ENCODE results near the gene SLC38A11.

The SLC38A11 gene

DNA sequence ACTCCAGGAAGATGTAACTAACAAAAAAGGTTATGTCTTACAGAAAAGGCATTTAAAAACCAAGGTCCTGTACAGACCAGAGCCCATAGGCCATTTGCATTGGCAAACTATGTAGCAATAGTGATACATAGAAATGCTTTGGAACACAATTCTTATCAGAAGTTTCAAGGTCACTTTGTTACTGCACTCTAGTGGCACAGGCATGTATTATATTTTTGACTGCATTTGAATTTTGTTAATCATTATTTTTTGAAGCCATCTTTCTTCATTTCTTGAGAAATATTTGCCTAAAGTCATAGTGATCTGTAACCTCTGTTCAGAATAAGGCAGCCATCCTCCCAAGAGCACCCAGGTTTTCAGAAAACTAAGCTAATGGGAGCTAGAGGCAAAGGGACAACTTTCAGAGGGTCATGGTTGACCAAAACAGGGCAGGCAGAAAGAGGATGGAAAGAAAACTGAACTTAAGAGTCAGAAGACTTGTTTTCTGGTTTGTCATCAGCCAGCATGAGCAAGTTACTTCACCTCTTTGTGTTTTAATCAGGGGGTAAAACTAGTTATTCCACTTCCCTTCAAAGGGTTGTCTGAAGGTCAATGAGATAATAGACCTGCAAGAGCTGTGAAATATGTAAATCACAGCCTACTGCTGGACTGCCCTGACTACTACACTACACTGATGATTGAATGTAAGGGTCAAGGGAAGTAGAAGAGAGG is 41.5 kb downstream of the SLC38A11 start:
- DNase-seq: no peak

DNA sequence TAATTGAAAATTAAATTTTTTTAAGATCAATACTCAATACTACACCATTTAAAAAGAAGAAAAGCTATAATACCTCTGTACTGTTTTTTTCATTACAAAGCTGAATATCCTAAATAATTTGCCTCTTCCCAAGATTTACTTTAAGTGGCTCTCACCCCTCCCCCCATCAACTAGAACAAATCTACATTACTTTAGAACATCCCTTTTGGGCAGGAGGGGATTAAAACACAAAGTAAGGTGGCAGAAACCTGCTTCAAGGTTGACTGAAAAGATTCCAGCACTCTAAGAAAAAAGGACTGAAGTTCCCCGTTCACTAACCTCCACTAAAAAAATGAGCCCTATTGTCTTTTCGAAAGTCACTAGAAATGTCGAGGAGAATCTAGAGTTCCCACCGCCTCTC is 42.3 kb downstream of the SLC38A11 start:
- DNase-seq: no peak

DNA sequence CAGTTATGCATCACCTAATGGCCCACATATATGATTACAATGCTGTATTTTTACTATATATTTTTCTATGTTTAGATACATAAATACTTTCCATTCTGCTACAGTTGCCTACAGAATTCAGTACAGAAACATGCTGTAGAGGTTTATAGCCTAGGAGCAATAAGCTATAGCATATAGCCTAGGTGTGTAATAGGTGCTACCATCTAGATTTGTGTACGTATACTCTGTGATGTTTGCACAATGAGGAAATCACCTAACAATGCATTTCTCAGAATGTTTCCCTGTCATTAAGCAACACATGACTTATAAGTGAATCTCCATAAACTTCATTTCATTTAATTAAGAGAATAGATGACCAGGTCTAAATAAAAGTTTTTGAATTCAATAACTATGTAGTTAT is 43.5 kb downstream of the SLC38A11 start:
- DNase-seq: no peak

DNA sequence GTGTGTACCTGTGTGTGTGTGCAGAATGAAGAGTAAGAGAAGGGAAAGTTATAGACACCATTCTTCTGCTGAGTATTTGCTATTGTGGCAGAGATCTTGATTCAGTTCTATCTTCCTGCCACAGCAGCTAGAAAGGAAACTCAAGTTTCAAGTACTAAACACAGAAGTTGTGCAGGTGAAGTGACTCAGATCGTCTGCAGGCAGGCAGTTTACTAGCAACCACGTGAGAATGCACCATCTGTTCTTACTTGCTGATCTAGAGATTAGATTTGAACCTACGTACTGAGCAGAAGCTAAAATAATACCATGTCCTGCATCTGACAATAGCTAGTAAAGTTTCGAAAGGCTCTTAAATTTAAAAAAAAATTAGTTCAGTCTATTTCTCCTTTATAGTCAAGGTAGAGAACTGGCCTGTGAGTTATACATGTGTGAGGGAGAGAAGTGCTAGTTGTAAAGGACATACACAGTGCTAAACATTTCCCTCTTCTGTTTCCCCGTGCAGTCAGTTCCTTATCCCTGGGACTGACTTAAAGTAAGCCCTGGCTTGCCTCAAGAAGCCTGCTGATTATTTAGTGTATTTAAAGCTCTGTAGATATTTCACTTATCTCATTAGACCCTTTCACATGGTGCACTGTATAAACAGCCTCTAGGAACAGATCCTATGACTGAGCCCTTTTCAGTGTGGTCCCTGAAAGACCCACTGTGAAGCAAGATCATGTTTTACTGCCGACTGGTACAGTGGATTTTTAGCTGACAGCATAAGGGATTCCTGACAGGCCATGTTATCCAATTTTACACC is 45.0 kb downstream of the SLC38A11 start:
- DNase-seq: no peak

DNA sequence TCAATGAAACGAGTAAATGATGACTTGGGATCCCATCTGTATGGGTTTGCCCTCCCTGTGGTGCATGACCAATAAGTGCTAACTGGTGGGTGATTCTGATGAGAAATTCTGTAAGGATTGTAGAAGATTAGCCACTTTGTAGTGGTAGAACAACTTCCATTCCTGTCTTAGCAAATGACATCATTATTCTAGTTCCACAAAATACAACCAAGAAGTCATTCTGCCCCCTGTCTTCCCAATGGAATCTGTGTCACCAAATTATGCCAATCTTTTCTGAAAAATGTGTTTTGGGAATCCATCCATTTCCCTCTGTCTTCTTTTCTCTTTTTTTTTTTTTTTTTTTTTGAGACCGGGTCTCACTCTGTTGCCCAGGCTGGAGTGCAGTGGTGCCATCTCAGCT is 48.4 kb downstream of the SLC38A11 start:
- no peak for DNase-seq

DNA sequence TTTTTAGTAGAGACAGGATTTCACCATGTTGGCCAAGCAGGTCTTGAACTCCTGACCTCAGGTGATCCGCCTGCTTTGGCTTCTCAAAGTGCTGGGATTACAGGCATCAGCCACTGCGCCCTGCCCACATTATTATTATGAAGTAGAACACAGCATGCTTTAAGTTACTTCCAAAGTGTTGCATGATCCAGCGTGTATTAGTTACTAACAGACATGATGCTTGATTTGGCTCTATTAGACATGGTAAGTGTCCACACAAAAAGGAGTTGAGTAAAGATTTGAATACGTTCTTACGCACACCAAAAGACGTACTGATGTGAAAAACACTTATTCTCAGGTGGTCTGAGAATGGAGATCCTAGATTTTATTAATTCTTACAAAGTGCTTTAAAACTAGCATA is 50.0 kb downstream of the SLC38A11 start:
- no peak for DNase-seq

DNA sequence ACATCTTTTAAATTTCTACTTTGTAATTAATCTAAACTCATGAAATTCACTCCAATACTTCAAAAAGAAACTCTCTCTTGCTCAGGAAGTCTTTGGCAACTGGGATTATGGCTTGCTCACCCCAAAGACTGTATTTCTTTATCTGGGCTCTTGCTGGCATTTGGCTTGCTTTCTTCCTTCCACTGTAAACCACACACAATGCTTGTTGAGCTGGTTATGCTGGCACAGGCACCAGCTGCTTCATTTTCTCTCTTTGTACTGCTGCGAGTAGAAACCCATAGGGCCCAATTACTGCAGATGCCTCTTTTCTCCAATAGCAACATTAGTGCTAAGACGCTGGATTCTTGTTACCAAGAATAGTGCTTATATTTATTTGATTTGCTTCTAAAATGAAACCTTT is 51.4 kb downstream of the SLC38A11 start:
- DNase-seq: no peak

DNA sequence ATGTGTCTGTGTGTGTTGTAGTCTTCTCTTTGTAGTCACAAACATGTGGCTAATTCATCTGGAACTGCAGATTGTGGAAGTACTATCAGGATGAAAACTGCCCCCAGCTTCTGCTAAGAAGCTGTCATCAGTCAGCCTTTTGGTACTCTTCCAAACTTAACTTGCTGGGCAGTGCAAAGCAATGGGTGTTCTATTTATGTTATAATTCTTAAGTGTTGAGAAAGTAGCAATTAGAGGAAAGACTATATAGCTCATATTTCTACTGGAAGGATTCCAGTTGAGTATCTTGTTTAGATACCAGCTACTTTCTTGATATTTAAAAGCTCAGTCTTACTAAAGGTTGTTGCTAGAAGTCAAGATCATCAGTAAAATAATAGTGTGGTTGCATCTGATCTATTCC is 52.1 kb downstream of the SLC38A11 start:
- no peak for DNase-seq

DNA sequence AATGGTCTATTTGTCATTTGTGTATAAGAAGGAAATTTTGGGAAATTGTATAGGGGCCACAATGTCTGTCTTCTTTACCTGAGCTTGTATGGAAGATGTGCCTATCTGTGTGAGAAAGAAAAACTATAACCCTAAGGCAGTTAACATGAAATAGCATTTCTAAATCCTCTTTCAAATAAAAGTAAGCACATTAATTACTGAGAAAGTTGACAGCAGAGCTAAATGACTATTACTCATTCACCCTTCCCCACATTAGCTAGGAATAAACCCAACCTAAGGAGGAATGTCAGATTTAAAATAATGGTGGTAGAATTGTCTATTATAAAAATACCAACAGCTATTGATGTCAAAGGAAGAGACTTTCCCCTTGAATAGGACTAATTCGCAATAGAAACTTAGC is 56.2 kb downstream of the SLC38A11 start:
- DNase-seq: no peak

DNA sequence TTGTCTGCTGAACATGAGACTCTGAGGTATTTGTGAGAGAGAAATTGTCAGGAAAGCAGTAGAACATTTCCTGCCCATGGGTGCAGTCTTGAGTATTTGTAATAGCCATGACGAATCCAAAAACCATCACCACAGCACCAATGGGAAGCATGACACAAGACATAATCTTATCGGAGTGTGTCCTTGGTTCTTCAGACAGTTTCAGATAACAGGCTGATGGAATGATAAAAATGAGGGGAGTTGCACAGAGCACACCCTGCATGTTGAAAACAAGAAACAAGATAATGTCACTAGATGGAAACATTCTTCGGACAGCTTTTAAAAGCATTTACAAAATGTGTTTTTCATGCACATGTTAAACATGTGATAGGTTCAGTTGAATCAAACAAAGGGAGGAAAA is 56.9 kb downstream of the SLC38A11 start:
- no peak for DNase-seq

DNA sequence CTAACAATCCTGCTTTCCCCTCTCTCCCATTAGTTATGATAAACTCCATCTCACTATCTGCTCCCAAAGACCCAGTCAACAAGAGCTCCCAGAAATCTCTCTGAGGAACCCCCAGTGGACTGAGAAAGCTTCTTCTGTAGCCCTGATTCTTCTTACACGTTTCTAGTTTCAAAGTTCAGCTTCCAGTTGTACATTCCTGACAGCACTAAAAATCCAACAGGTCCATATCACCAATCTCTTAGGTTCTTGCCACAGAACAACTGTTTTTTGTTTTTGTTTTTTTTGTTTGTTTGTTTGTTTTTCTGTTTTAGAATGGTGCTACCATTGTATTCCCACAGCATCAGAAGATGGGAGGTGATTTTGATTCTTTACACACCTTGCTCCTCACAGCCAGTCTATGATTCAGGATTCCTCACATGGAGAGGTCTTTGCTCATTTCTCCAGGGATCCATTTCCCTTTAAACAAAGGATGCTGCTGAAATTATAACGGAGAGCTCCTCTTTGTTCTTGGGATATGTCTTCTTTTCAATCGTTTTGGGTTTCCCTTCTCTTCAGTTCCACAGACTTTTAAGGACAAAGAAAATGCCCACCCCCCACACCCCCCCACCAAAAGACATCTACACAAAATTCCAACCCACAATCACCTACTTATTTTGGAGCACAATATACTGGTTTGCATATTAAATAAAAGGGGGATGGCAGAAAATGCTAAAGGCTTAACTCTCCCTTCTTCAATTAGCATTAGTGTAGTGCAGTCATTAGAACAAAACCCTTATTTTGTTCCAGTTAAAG is 57.7 kb downstream of the SLC38A11 start:
- no peak for DNase-seq

DNA sequence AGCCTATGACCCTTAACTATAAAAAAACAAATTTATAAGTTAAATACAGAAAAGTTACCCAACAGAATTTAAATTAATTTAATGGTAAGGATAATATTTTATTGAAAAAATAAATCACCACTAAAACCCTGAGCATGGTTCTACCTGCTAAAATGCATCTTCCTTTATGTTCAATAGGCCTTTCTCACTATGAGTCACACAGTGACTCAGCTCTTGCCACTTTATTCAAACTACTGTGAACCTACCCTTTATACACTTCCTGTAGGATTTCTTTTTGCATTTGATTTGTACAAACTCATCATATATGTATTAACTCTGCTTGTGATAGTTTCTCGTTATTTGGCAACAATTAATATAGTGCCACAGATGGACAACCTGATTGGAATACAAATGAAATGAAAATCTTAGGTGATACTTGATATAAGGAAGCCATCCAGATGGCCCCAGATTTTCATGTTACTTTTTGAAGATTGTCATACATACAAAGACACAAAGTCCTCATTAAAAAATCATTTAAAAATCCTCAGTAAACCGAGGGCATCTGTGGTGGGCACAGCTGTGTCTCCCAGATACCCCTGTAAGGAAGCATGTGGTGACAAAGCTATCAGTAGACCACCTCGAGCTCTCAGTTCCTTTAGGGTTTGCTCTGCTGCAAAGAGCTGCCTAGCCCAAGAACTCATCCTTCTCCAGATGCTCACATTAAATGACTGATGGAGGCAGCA is 58.5 kb downstream of the SLC38A11 start:
- no peak for DNase-seq

DNA sequence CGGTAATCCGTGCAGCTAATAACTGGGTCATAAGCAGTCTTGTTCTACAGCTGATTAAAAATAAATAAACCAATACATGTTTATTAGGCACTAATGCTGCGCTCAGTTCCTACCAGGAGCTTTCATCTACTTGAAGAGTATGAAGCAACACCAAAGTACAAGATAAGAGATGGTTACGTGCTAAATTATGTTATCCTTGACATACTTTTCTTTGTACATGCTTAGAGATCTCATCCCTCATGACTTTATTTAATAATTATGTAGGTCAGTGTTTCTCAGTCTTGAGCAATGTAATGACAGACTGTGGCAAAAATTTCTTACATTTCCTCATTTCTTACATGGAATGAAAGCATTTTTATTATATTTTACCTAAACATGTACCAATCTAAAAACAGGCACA is 59.1 kb downstream of the SLC38A11 start:
- DNase-seq: no peak

DNA sequence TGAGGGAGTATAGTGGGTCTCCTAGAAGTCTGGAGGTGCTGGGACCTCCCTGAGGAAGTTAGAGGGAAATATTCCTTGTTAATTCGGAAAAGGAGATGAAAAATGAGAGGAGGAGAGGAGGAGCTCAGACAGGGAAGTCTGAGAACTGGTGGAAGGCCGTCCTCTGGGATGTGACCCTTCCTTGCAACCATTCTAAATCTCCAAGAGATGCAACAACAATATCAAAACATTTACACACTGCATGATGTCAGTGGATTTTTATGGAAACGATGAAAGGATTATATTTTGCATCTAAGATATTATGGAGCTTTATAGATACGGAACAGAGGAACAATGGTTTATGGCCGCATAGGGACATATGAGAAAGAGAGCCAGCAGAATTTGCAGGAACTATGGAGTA is 63.9 kb downstream of the SLC38A11 start:
- no peak for DNase-seq

DNA sequence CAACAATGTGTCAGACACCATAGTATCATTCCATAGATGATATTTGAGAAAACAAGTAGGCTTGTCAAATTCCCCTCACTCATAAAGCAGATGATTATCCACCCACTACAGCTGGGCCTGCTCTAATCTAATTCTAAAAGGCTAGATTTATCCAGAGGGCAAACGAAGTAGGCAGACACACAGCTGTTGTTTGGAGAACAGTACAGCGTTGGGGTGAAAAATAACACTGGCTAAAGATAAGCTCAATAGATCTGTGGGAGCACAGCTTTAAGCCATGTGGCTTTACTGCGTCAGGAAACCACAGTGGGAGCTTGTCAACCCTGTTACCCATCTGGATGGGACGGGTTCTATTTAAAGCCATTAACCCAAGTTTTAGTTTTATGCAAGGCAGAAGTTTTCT is 64.8 kb downstream of the SLC38A11 start:
- DNase-seq: no peak

DNA sequence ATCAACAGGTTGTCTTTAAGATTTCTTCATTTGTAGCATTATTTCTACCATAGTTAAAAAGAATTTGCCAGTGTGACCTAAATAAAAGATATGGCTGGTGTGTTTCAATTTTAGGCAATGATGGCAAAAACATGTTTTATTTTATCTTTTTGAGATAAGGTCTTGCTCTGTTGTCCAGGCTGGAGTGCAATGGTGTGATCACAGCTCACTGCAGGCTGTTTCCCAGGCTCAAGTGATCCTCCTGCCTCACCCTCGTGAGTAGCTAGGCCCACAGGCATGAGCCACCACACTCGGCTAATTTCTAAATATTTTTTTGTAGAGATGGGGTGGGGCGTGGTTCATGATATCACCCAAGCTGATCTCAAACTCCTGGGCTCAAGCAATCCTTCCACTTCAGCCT is 66.7 kb downstream of the SLC38A11 start:
- no peak for DNase-seq

DNA sequence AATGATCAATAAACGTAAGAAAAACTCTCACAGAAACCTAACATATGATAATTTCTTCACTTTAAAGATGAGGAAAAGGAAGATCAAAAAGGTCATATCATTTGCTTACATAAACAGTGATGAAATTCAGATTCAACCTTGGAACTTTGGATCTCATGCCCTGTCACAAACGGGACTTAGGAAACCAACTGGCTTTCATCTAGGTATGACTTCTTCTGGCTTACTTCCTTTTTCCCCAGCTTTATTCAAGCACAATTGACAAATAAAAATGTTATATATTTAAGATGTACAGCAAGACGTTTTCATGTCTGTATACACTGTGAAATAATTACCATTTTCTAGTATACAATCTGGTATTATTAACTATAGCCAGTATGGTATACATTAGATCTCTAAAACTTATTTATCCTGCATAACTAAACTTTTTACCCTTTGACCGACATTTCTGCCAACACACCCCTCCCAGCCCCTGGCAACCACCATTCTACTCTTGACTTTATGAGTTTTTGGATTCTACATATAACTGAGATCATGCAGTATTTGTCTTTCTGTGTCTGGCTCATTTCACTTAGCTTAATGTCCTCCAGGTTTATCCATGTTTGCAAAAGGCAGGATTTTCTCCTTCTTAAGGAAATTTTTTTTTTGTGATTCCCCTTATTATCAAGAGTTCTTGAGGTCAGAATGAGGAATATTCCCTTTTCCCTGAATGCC is 67.7 kb downstream of the SLC38A11 start:
- no peak for DNase-seq

DNA sequence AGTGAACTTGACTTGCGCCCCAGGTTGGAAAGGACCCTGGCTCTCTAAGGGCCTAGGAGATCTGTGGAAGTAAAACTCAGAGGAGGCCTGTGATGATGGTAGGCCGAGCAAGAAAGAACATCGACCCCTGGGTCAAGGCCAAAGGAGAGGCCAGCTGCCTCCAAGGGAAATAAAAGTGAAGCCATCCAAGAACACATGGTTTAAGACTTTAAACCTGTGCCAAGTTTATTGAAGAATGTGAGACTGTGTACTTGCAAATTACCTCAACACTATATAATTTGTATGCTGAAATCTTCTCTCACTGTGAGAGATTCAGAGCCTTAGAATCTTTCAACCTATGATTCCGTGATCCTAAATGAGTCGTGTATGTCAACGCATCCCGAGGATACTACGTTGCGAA is 73.0 kb downstream of the SLC38A11 start:
- DNase-seq: no peak

DNA sequence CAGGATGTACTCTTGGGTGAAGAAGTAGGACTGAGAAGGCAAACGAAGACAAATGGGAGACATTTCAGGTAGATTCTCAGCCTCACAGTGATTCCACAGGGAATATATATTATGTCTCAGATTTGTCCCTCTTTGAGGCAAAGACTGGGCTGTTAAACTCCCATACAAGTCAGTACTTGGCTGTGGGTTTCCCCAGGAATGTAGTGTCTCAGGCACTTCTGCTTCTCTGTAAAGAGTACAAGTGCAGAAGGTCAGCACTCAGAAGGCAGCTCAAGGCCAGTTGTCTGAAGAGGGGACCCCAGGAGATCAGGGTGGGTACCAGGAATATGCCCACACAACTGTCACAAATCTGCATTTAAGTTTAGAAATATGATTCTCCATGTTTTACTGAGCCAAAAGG is 73.8 kb downstream of the SLC38A11 start:
- DNase-seq: no peak

DNA sequence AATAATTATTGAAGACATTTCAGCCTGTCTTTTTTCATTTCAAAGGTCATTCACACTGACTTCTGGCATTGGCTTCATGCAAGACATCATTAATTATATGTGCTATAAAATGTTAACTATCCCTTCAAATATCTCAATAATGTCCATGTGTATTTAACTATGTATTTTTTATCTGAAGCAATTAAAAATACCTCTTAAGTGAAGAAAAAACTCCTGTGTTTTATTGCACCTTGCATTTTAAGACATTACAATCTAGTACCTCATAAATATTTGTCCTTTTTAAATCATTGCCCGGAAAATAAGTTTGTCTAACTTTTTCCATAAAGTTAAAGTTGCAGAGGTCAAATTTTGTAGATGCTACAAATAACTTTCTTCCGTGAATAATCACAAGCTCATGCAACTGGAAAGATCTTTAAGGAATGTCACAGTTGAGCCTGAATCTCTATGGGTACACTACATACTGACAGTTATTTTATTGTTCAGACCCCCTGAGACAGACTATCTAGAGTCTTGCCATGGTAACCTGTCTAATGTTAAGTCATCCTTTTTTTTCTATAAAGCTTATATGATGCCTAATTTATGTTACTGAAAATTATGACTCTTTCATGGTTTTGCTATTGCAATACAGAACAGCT is 75.3 kb downstream of the SLC38A11 start:
- DNase-seq: no peak

DNA sequence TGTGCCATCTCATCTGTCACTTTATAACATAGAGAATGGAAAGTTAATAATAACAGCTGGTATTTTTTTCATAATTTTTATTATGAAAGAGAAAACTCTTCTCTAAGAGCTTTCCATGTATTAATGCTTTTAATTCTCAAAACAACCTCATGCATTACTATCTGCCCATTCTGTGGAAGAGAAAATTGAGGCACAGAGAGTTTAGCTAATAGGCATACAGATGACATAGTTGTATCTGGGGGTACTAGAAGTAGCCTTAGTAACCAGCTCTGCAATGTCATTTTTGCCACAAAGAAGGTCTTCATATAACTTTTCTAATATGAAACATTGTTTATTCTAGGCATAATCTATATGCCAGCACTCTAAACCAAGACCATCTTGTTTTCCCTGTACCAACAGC is 77.4 kb downstream of the SLC38A11 start:
- DNase-seq: no peak

DNA sequence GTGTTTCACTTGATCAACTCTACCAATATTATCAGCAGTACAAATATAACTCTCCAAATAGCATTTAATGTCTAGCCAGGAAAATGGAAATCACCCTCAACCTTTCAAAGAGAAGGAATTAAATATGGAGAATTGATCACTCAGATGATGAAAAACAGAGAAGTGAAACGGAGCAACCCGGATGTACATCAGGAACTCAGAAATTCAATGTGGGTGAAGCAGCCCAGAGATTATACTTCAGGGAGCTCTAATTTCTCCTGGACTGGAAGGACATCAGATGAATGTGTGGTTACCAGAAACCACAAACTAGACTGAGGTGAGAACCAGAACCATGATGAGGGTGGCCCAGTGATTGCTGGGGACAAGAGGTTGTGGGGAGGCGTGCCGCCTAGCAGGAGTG is 78.2 kb downstream of the SLC38A11 start:
- DNase-seq: no peak

Data from stimulated activated CD4-positive, alpha-beta T cell treated with anti-CD3 and anti-CD28 coated beads, Interleukin-4, amount 100 ng/mL, for 4 hours (primary cell).